Activated CD8-positive, alpha-beta T cell treated with anti-CD3 and anti-CD28 coated beads for 36 hours (primary cell): ENCODE measurements around the gene FAM53A. TPM values are rescaled to one million over a fixed set of nuclear protein-coding genes. Genes with fewer than 3 reads are reported as not detected.
"Not testable (repeated sequence)": the region's sequence is repeated elsewhere in the genome, so short reads cannot be mapped to it uniquely, and the experiment has no call there.

Experiments
- ATAC-seq: fragments of 200-7000 bp; cut with Tn5 transposase; one replicate; pipeline ENCODE4 v1.10.0; 2021; ENCODE audit warnings: mild to moderate bottlenecking, moderate library complexity
- CTCF ChIA-PET: fragments of 350-600 bp; sonication (Branson Sonifier 250); formaldehyde crosslinking; loops from one replicate; lab custom pipeline; 2021; ENCODE audit warnings: antibody characterized with exemption; lab: Charles Lee
- POLR2A ChIA-PET: fragments of 350-600 bp; sonication (Branson Sonifier 250); formaldehyde crosslinking; loops from one replicate; lab custom pipeline; 2021; ENCODE audit warnings: antibody characterized with exemption; lab: Charles Lee
- DNase-seq: peaks from one replicate; pipeline ENCODE4 v3.0.0-alpha.2; 2020
- H3K27ac Mint-ChIP-seq: one replicate; pipeline ENCODE4 v1.8.0; 2021; ENCODE audit warnings: mild to moderate bottlenecking, mixed read lengths
- H3K27me3 Mint-ChIP-seq: one replicate; pipeline ENCODE4 v1.8.0; 2021; ENCODE audit warnings: mixed read lengths
- H3K36me3 Mint-ChIP-seq: one replicate; pipeline ENCODE4 v1.8.0; 2021; ENCODE audit warnings: low read depth, mixed read lengths
- H3K4me1 Mint-ChIP-seq: one replicate; pipeline ENCODE4 v1.8.0; 2021; ENCODE audit warnings: low read depth, mixed read lengths
- H3K4me3 Mint-ChIP-seq: one replicate; pipeline ENCODE4 v1.8.0; 2021; ENCODE audit warnings: mild to moderate bottlenecking, moderate library complexity, mixed read lengths
- H3K9me3 Mint-ChIP-seq: one replicate; pipeline ENCODE4 v1.8.0; 2021; ENCODE audit warnings: mixed read lengths
- intact Hi-C: fragments of 100-400 bp; cut with micrococcal nuclease; formaldehyde crosslinking; loops from one replicate; pipeline ENCODE4 v1.10.0; 2022
- total RNA-seq, 2 experiments: library from RNA; stranded (reverse); gene quantifications; one replicate each; pipeline ENCODE4 v1.2.3, GENCODE V29; 2021
- TF ChIP-seq, protein P1 (sequence below): fragments of 200-600 bp; IDR thresholded peaks from one replicate; pipeline ENCODE4 v1.8.0; 2022; ENCODE audit warnings: antibody characterized with exemption, mild to moderate bottlenecking

The FAM53A gene
- total RNA-seq, 2 experiments from 2014 or later: 1.2 to 1.8 TPM

DNA sequence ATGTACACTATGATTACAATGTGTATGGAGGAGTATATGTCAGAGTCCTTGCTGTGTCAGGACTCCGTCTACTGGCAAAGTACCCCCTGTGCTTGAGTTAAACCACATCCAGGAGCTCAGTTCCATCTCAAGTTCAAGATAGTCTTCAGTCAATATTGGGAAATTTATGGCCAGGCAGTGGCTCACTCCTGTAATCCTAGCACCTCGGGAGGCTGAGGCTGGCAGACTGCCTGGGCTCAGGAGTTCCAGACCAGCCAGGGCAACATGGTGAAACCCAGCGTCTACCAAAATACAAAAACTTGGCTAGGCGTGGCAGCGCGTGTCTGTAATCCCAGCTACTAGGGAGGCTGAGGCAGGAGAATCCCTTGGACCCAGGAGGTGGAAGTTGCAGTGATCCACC, 22.2 kb upstream of the FAM53A start:
- POLR2A ChIA-PET: interaction anchor here (3.7 to 9.5 kb wide), 2 partner anchors 12 to 17 kb away, joined by 32 to 190 read pairs; partner anchors contain the start of genes TACC3 and TMEM129
- ATAC-seq: no peak
- peaks cover 67% of the 10 kb centered on the region for H3K36me3 Mint-ChIP-seq

DNA sequence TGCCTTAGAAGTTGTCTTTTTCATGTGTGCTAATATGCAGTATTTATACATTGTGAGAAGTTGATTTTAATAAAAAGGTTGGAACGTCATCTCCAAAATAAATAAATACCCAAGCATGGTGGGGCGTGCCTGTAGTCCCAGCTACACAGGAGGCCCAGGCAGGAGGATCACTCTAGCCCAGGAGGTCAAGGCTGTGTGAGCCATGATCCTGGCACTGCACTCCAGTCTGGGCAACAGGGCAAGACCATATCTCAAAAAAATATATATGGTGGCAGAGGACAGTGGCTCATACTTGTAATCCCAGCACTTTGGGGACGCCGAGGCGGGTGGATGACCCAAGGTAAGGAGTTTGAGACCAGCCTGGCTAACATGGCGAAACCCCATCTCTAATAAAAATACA, 21.6 kb upstream of the FAM53A start:
- Mint-ChIP-seq H3K27ac (no peak overlapping the region), H3K4me3 (no peak overlapping the region), H3K27me3 (no peaks in the 10 kb centered on the region), H3K9me3 (no peaks in the 10 kb centered on the region), H3K36me3 (peaks cover 63% of the 10 kb centered on the region), H3K4me1 (peaks cover 57% of the 10 kb centered on the region)
- intact Hi-C loops: no loop called here
- ATAC-seq (no peak), DNase-seq (no peak)
- POLR2A ChIA-PET: interaction anchor here (3.7 to 9.5 kb wide), 2 partner anchors 11 to 17 kb away, joined by 32 to 190 read pairs; partner anchors contain the start of genes TACC3 and TMEM129
- TF ChIP-seq, protein P1, sequence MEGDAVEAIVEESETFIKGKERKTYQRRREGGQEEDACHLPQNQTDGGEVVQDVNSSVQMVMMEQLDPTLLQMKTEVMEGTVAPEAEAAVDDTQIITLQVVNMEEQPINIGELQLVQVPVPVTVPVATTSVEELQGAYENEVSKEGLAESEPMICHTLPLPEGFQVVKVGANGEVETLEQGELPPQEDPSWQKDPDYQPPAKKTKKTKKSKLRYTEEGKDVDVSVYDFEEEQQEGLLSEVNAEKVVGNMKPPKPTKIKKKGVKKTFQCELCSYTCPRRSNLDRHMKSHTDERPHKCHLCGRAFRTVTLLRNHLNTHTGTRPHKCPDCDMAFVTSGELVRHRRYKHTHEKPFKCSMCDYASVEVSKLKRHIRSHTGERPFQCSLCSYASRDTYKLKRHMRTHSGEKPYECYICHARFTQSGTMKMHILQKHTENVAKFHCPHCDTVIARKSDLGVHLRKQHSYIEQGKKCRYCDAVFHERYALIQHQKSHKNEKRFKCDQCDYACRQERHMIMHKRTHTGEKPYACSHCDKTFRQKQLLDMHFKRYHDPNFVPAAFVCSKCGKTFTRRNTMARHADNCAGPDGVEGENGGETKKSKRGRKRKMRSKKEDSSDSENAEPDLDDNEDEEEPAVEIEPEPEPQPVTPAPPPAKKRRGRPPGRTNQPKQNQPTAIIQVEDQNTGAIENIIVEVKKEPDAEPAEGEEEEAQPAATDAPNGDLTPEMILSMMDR: no peak
- CTCF ChIA-PET: interaction anchor here (1.3 to 12.5 kb wide), 2 partner anchors 13 to 22 kb away, joined by 3 to 177 read pairs; no protein-coding TSS in a partner anchor

More for the DNA sequence above, 22.2 kb upstream of the FAM53A start:
- Mint-ChIP-seq H3K4me3 (no peak overlapping the region), H3K27ac (no peak overlapping the region), H3K27me3 (no peaks in the 10 kb centered on the region), H3K4me1 (peaks cover 61% of the 10 kb centered on the region), H3K9me3 (no peaks in the 10 kb centered on the region)
- TF ChIP-seq, protein P1: no peak
- CTCF ChIA-PET: interaction anchor here (1.3 to 12.5 kb wide), 2 partner anchors 14 to 22 kb away, joined by 3 to 177 read pairs; no protein-coding TSS in a partner anchor
- no peak for DNase-seq
- intact Hi-C loops: no loop called here

DNA sequence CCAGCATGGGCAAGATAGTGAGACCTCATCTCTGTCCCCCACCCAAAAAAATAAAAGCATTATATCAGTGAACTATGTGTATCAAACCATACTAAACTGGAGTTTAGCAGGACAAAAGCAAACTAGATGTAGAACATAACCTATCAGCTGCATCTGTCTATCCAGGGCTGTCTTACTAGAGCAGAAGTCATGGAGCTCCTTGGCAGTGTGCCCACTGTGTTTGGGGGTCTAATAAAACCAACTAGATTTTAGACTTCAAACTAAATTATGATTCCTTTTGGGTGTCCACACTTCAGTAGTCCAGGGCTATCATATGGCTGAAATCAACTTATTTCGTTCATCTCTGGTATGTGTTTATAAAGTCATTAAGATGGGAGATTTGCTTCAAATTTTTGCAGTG, 19.8 kb upstream of the FAM53A start:
- DNase-seq: no peak
- Mint-ChIP-seq H3K4me1 (peaks cover 40% of the 10 kb centered on the region), H3K4me3 (no peak overlapping the region), H3K9me3 (no peaks in the 10 kb centered on the region), H3K27me3 (no peaks in the 10 kb centered on the region), H3K36me3 (peaks cover 55% of the 10 kb centered on the region), H3K27ac (no peak overlapping the region)
- ChIA-PET CTCF (interaction anchor here (1.7 to 12.5 kb wide), 2 partner anchors 12 to 23 kb away, joined by 5 to 177 read pairs; no protein-coding TSS in a partner anchor), POLR2A (interaction anchor here (0.9 to 3.9 kb wide), 7 partner anchors 9 to 43 kb away, joined by 3 to 32 read pairs (median 4); partner anchors contain the start of genes SLBP and TMEM129)
- intact Hi-C loops: no loop called here
- no peak for ATAC-seq
- TF ChIP-seq, protein P1: no peak

DNA sequence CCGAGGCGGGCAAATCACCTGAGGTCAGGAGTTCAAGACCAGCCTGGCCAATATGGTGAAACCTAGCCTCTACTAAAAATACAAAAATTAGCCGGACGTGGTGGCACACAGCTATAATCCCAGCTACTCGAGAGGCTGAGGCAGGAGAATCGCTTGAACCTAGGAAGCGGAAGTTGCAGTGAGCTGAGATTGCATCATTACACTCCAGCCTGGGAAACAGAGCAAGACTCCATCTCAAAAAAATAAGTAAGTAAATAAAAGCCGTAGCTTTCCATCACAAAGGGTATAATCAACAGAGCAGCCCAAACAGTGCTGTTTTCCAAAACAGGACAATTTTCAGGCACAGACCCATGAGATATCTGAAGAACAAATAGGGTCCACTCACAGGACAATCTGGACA, 17.6 kb upstream of the FAM53A start:
- POLR2A ChIA-PET: interaction anchor here (0.7 to 3.9 kb wide), 5 partner anchors 8 to 21 kb away, joined by 3 to 26 read pairs (median 5); partner anchors contain the start of gene SLBP
- DNase-seq, H3K9me3 Mint-ChIP-seq, H3K27ac Mint-ChIP-seq, H3K4me3 Mint-ChIP-seq, ATAC-seq, intact Hi-C loops, H3K27me3 Mint-ChIP-seq: not testable (repeated sequence)
- Mint-ChIP-seq H3K36me3 (peaks cover 48% of the 10 kb centered on the region), H3K4me1 (peaks cover 29% of the 10 kb centered on the region)
- CTCF ChIA-PET: interaction anchor here (1.4 to 12.5 kb wide), 2 partner anchors 9 to 29 kb away, joined by 6 to 177 read pairs; no protein-coding TSS in a partner anchor

DNA sequence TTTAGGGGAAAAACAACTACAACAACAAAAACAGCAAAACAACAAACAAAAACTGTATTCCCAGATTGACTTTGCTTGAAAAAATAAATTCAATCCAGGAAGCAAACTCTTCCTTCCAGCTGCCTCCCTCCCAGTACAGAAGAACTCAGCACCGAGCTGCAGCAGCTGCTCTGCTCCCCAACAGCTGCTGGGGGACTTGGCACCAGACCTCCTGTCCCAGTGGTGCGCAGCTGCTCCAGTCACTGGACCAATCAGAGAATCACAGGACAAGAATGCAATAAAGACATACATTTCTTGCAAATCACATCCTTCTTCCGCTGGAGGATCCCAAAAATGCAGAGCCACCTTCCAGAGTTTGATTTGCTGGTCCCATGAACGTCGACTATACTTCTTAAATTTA, 11.8 kb upstream of the FAM53A start:
- ChIA-PET POLR2A (interaction anchor here (1.9 to 7.2 kb wide), 3 partner anchors 9 to 34 kb away, joined by 6 to 76 read pairs (median 32); partner anchors contain the start of gene SLBP), CTCF (interaction anchor here (9.6 to 10.1 kb wide), 2 partner anchors 10 to 28 kb away, joined by 177 to 257 read pairs; partner anchors contain the start of genes SLBP, TACC3 and TMEM129)

More for the DNA sequence above, 11.8 kb upstream of the FAM53A start:
- Mint-ChIP-seq H3K27me3 (no peaks in the 10 kb centered on the region), H3K9me3 (no peaks in the 10 kb centered on the region), H3K4me1 (peaks cover 3% of the 10 kb centered on the region), H3K27ac (no peak overlapping the region), H3K4me3 (no peak overlapping the region), H3K36me3 (peaks cover 53% of the 10 kb centered on the region)
- intact Hi-C loops: no loop called here
- DNase-seq: no peak
- ATAC-seq: no peak
- TF ChIP-seq, protein P1: no peak
